ENCODE results near the gene ATF1.
"Not testable (repeated sequence)": the region's sequence is repeated elsewhere in the genome, so short reads cannot be mapped to it uniquely, and the experiment has no call there.

ATF1 gene

DNA sequence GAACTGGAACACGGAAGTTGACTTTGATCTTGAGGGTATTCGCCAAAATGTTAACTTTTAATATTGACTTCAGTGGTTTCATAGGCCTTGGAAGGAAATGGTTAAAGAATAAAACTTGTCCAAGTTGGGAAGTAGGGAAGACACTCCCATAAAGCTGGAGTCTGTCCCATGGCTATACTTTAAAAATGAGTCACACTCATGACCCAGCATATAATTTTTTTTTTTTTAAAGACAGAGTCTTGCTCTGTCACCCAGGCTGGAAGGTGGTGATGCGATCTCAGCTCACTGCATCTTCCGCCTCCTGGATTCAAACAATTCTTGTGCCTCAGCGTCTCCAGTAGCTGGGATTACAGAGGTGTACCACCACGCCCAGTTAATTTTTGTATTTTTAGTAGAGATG lies 98.4 kb downstream of the ATF1 start:
- TF ChIP-seq, protein P1, sequence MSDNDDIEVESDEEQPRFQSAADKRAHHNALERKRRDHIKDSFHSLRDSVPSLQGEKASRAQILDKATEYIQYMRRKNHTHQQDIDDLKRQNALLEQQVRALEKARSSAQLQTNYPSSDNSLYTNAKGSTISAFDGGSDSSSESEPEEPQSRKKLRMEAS (IDR thresholded peaks at IDR 0.05; ENCODE audit: low read depth, low read length): no peak
- no peak for TF ChIP-seq POLR2A (IDR thresholded peaks at IDR 0.05; ENCODE audit: extremely low read depth, insufficient read length)
- no peak for TF ChIP-seq MYC (IDR thresholded peaks at IDR 0.05; ENCODE audit: low read depth, low read length)
- TF ChIP-seq, protein P2, sequence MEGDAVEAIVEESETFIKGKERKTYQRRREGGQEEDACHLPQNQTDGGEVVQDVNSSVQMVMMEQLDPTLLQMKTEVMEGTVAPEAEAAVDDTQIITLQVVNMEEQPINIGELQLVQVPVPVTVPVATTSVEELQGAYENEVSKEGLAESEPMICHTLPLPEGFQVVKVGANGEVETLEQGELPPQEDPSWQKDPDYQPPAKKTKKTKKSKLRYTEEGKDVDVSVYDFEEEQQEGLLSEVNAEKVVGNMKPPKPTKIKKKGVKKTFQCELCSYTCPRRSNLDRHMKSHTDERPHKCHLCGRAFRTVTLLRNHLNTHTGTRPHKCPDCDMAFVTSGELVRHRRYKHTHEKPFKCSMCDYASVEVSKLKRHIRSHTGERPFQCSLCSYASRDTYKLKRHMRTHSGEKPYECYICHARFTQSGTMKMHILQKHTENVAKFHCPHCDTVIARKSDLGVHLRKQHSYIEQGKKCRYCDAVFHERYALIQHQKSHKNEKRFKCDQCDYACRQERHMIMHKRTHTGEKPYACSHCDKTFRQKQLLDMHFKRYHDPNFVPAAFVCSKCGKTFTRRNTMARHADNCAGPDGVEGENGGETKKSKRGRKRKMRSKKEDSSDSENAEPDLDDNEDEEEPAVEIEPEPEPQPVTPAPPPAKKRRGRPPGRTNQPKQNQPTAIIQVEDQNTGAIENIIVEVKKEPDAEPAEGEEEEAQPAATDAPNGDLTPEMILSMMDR (IDR thresholded peaks at IDR 0.05; ENCODE audit: low read depth, low read length): no peak
- DNase-seq (ENCODE audit: low read depth): no peak
- no peak overlapping the region for H3K4me3 ChIP-seq (ENCODE audit: low read depth, low read length)

DNA sequence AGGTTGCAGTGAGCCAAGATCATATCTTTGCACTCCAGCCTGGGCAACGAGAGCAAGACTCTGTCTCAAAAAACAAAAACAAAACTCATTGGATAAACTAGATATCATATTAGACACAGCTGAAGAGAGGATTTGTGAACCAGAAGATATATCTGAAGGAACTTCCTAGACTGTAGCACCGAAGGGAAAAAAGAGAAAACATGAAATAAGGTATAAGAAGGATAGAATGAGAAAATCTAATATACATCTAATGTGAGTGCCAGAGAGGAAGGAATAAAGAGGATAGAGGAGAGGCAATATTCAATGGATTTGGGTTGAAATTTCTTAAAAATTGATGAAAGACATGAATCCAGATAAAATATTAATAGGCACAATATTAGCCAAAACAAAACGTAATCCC lies 101.4 kb downstream of the ATF1 start:
- DNase-seq (ENCODE audit: low read depth): no peak
- TF ChIP-seq, protein P2 (IDR thresholded peaks at IDR 0.05; ENCODE audit: low read depth, low read length): no peak
- TF ChIP-seq POLR2A (IDR thresholded peaks at IDR 0.05; ENCODE audit: extremely low read depth, insufficient read length) (no peak), MYC (IDR thresholded peaks at IDR 0.05; ENCODE audit: low read depth, low read length) (no peak)
- TF ChIP-seq, protein P1 (IDR thresholded peaks at IDR 0.05; ENCODE audit: low read depth, low read length): no peak
- H3K4me3 ChIP-seq (ENCODE audit: low read depth, low read length): no peak overlapping the region

DNA sequence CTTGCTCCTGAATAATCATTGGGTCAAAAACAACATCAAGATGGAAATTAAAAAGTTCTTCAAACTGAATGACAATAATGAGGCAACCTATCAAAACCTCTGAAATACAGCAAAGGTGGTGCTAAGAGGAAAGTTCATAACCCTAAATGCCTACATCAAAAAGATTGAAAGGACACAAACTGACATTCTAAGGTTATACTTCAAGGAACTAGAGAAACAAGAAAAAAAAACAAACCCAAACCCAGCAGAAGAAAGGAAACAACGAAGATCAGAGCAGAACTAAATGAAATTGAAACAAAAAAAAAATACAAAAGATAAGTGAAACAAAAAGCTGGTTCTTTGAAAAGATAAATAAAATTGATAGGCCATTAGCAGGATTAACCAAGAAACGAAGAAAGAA lies 105.0 kb downstream of the ATF1 start:
- H3K4me3 ChIP-seq (ENCODE audit: low read depth, low read length); DNase-seq (ENCODE audit: low read depth): not testable (repeated sequence)

Measured in NB4 (cell line).